ENCODE measurements around the gene ACKR2. TPM values are rescaled to one million over a fixed set of nuclear protein-coding genes. Genes with fewer than 3 reads are reported as not detected.

Gene ACKR2
- total RNA-seq, 4 donors from 2014 or later: 5.6 to 15.3 (median 10.7) TPM

- intact Hi-C loops (cut with DNase I): no loop called here
- no peak for TF ChIP-seq POLR2A (IDR thresholded peaks at IDR 0.05)
- no peak for TF ChIP-seq CTCF (IDR thresholded peaks at IDR 0.05)
- DNase-seq: no peak
These were observed 86.3 kb downstream of the ACKR2 start for GRCh38 chr3:42895580-42895868.

GRCh38 chr3:42898896-42899675, 89.8 kb downstream of the ACKR2 start:
- DNase-seq: no peak
- Histone ChIP-seq H3K4me1 (no peaks in the 10 kb centered on the region), H3K4me3 (replicated peaks in 1 of 3) (no peak overlapping the region), H3K9me3 (no peaks in the 10 kb centered on the region), H3K27ac (no peak overlapping the region), H3K27me3 (no peaks in the 10 kb centered on the region), H3K36me3 (no peaks in the 10 kb centered on the region)
- intact Hi-C loops (cut with DNase I): no loop called here
- no peak for TF ChIP-seq CTCF (IDR thresholded peaks at IDR 0.05)
- no peak for TF ChIP-seq POLR2A (IDR thresholded peaks at IDR 0.05)

More at GRCh38 chr3:42895580-42895868, 86.3 kb downstream of the ACKR2 start:
- no peaks in the 10 kb centered on the region for H3K4me1 ChIP-seq
- H3K27ac ChIP-seq: no peak overlapping the region
- no peak overlapping the region for H3K4me3 ChIP-seq (replicated peaks in 1 of 3)
- H3K9me3 ChIP-seq: no peaks in the 10 kb centered on the region
- H3K36me3 ChIP-seq: no peaks in the 10 kb centered on the region
- H3K27me3 ChIP-seq: no peaks in the 10 kb centered on the region

- H3K4me1 ChIP-seq: peaks cover 0 to 2% of the 10 kb centered on the region in 2 donors
- no peak overlapping the region for H3K27ac ChIP-seq
- no peaks in the 10 kb centered on the region for H3K27me3 ChIP-seq
- WGBS, 2 donors: 76 to 82% methylated on average over 8 of the region's 8 CpGs
- intact Hi-C loops (cut with DNase I): no loop called here
- no peak for TF ChIP-seq CTCF (IDR thresholded peaks at IDR 0.05)
- TF ChIP-seq POLR2A (IDR thresholded peaks at IDR 0.05): no peak
- no peak for DNase-seq
- H3K36me3 ChIP-seq: no peaks in the 10 kb centered on the region
- H3K4me3 ChIP-seq (replicated peaks in 1 of 3): no peak overlapping the region
- no peaks in the 10 kb centered on the region for H3K9me3 ChIP-seq
These were observed 91.2 kb downstream of the ACKR2 start for GRCh38 chr3:42900226-42901072.

- Histone ChIP-seq H3K27me3 (no peaks in the 10 kb centered on the region), H3K4me3 (replicated peaks in 1 of 3) (no peak overlapping the region), H3K4me1 (peaks cover 0 to 6% of the 10 kb centered on the region in 2 donors), H3K27ac (no peak overlapping the region), H3K9me3 (no peaks in the 10 kb centered on the region), H3K36me3 (no peaks in the 10 kb centered on the region)
- DNase-seq: no peak
- intact Hi-C loops (cut with DNase I): no loop called here
- TF ChIP-seq POLR2A (IDR thresholded peaks at IDR 0.05) (no peak), CTCF (IDR thresholded peaks at IDR 0.05) (no peak)
- 84 to 87% methylated on average over 3 of the region's 3 CpGs for WGBS, 2 donors
These were observed 91.8 kb downstream of the ACKR2 start for GRCh38 chr3:42901073-42901415.

GRCh38 chr3:42902257-42902656, 93.0 kb downstream of the ACKR2 start:
- H3K4me3 ChIP-seq (replicated peaks in 1 of 3): no peak overlapping the region
- no peak for TF ChIP-seq POLR2A (IDR thresholded peaks at IDR 0.05)
- no peak for TF ChIP-seq CTCF (IDR thresholded peaks at IDR 0.05)
- WGBS, 2 donors: 71 to 92% methylated on average over 2 of the region's 2 CpGs

More at GRCh38 chr3:42902257-42902656, 93.0 kb downstream of the ACKR2 start:
- no peak for DNase-seq
- Histone ChIP-seq H3K27ac (no peak overlapping the region), H3K4me1 (peaks cover 6 to 15% of the 10 kb centered on the region in 2 donors), H3K36me3 (no peaks in the 10 kb centered on the region), H3K9me3 (no peaks in the 10 kb centered on the region), H3K27me3 (no peaks in the 10 kb centered on the region)
- intact Hi-C loops (cut with DNase I): no loop called here

Measured in thyroid gland (tissue), 4 donors.